ENCODE data around the gene VPS39. TPM values are rescaled to one million over a fixed set of nuclear protein-coding genes. Genes with fewer than 3 reads are reported as not detected.
A peak's percentile ranks its signal among the peaks of the same experiment; 100 is the strongest.

Gene VPS39
- total and polyA plus RNA-seq, 7 experiments from 2014 or later, result 31.8 to 115 (median 90.4) TPM

- no peaks in the 10 kb centered on the region for H3K27me3 Mint-ChIP-seq
- CTCF ChIA-PET, result no interaction called here
- peaks cover 6 to 54% (median 36%) of the 10 kb centered on the region in 5 donors for H3K36me3 Mint-ChIP-seq
- POLR2A ChIA-PET, result no interaction called here
- Histone ChIP-seq H3K27me3 (ENCODE audit: control insufficient read depth in 2 of 2, insufficient read depth in 2 of 2, low read length in 2 of 2) (no peaks in the 10 kb centered on the region), H3K4me3 (ENCODE audit: low read length) (no peak overlapping the region), H3K9me3 (ENCODE audit: control insufficient read depth in 2 of 3, low read length in 3 of 3) (no peaks in the 10 kb centered on the region), H3K36me3 (ENCODE audit: control insufficient read depth in 2 of 3, insufficient read depth in 3 of 3, low read length in 3 of 3) (peaks cover 5 to 60% (median 9%) of the 10 kb centered on the region in 3 experiments), H3K27ac (ENCODE audit: low read depth, low read length) (no peak overlapping the region), H3K4me1 (ENCODE audit: control insufficient read depth in 2 of 2, insufficient read depth in 2 of 2, low read length in 2 of 2) (no peaks in the 10 kb centered on the region)
- ATAC-seq, result no peak
- no peak for DNase-seq
- peaks cover 3 to 33% (median 20%) of the 10 kb centered on the region in 7 donors for H3K4me1 Mint-ChIP-seq
- intact Hi-C loops (cut with micrococcal nuclease), result no loop called here
- H3K9me3 Mint-ChIP-seq, result peaks cover 0 to 6% (median 0%) of the 10 kb centered on the region in 11 donors
- no peak overlapping the region for H3K4me3 Mint-ChIP-seq
- peak overlapping the region in 4 of 9 donors; percentile 9 to 55 (median 36) for H3K27ac Mint-ChIP-seq
Measured at GRCh38 chr15:42191610-42192346, 16.3 kb downstream of the VPS39 start.

GRCh38 chr15:42190370-42190769 is 17.7 kb downstream of the VPS39 start:
- ChIA-PET CTCF (no interaction called here), POLR2A (no interaction called here)
- Mint-ChIP-seq H3K9me3 (no peaks in the 10 kb centered on the region), H3K36me3 (peaks cover 11 to 55% (median 37%) of the 10 kb centered on the region in 5 donors), H3K27me3 (no peaks in the 10 kb centered on the region), H3K27ac (peak overlapping the region in 5 of 9 donors; percentile 1 to 67 (median 13)), H3K4me1 (peaks cover 3 to 29% (median 16%) of the 10 kb centered on the region in 7 donors), H3K4me3 (no peak overlapping the region)
- Histone ChIP-seq H3K4me1 (ENCODE audit: control insufficient read depth in 2 of 2, insufficient read depth in 2 of 2, low read length in 2 of 2) (no peaks in the 10 kb centered on the region), H3K27me3 (ENCODE audit: control insufficient read depth in 2 of 2, insufficient read depth in 2 of 2, low read length in 2 of 2) (no peaks in the 10 kb centered on the region), H3K9me3 (ENCODE audit: control insufficient read depth in 2 of 3, low read length in 3 of 3) (no peaks in the 10 kb centered on the region), H3K27ac (ENCODE audit: low read depth, low read length) (no peak overlapping the region), H3K36me3 (ENCODE audit: control insufficient read depth in 2 of 3, insufficient read depth in 3 of 3, low read length in 3 of 3) (peaks cover 11 to 73% (median 14%) of the 10 kb centered on the region in 3 experiments), H3K4me3 (ENCODE audit: low read length) (no peak overlapping the region)
- DNase-seq, result no peak
- ATAC-seq, result no peak
- intact Hi-C loops (cut with micrococcal nuclease), result no loop called here

- H3K4me3 Mint-ChIP-seq, result no peak overlapping the region
- H3K9me3 ChIP-seq (ENCODE audit: control insufficient read depth in 2 of 3, low read length in 3 of 3), result no peaks in the 10 kb centered on the region
- H3K27me3 Mint-ChIP-seq, result no peaks in the 10 kb centered on the region
- intact Hi-C loops (cut with micrococcal nuclease), result no loop called here
- peaks cover 25 to 72% (median 40%) of the 10 kb centered on the region in 5 donors for H3K36me3 Mint-ChIP-seq
- ATAC-seq, result no peak
- ChIA-PET POLR2A (no interaction called here), CTCF (no interaction called here)
- peaks cover 31 to 89% (median 39%) of the 10 kb centered on the region in 3 experiments for H3K36me3 ChIP-seq (ENCODE audit: control insufficient read depth in 2 of 3, insufficient read depth in 3 of 3, low read length in 3 of 3)
- no peaks in the 10 kb centered on the region for H3K9me3 Mint-ChIP-seq
- H3K4me1 ChIP-seq (ENCODE audit: control insufficient read depth in 2 of 2, insufficient read depth in 2 of 2, low read length in 2 of 2), result no peaks in the 10 kb centered on the region
- H3K4me1 Mint-ChIP-seq, result peaks cover 0 to 13% (median 5%) of the 10 kb centered on the region in 7 donors
- H3K27ac ChIP-seq (ENCODE audit: low read depth, low read length), result no peak overlapping the region
- DNase-seq, result no peak
- H3K27ac Mint-ChIP-seq, result no peak overlapping the region
- H3K27me3 ChIP-seq (ENCODE audit: control insufficient read depth in 2 of 2, insufficient read depth in 2 of 2, low read length in 2 of 2), result no peaks in the 10 kb centered on the region
- no peak overlapping the region for H3K4me3 ChIP-seq (ENCODE audit: low read length)
Measured at GRCh38 chr15:42185801-42186200, 22.3 kb downstream of the VPS39 start.

GRCh38 chr15:42184736-42185135 is 23.4 kb downstream of the VPS39 start:
- ChIA-PET POLR2A (interaction anchor here (0.5 to 1.0 kb wide), 2 partner anchors 23 to 75 kb away, joined by 3 to 4 read pairs; no protein-coding TSS in a partner anchor), CTCF (no interaction called here)
- Histone ChIP-seq H3K27ac (ENCODE audit: low read depth, low read length) (no peak overlapping the region), H3K4me3 (ENCODE audit: low read length) (no peak overlapping the region), H3K36me3 (ENCODE audit: control insufficient read depth in 2 of 3, insufficient read depth in 3 of 3, low read length in 3 of 3) (peaks cover 31 to 86% (median 36%) of the 10 kb centered on the region in 3 experiments), H3K4me1 (ENCODE audit: control insufficient read depth in 2 of 2, insufficient read depth in 2 of 2, low read length in 2 of 2) (no peaks in the 10 kb centered on the region), H3K27me3 (ENCODE audit: control insufficient read depth in 2 of 2, insufficient read depth in 2 of 2, low read length in 2 of 2) (no peaks in the 10 kb centered on the region), H3K9me3 (ENCODE audit: control insufficient read depth in 2 of 3, low read length in 3 of 3) (no peaks in the 10 kb centered on the region)
- Mint-ChIP-seq H3K4me3 (no peak overlapping the region), H3K27me3 (no peaks in the 10 kb centered on the region), H3K27ac (no peak overlapping the region), H3K9me3 (no peaks in the 10 kb centered on the region), H3K4me1 (peaks cover 0 to 3% (median 0%) of the 10 kb centered on the region in 7 donors), H3K36me3 (peaks cover 20 to 75% (median 40%) of the 10 kb centered on the region in 5 donors)
- DNase-seq (no peak), ATAC-seq (no peak)
- intact Hi-C loops (cut with micrococcal nuclease), result no loop called here

GRCh38 chr15:42184296-42184695 is 23.8 kb downstream of the VPS39 start:
- peaks cover 31 to 86% (median 36%) of the 10 kb centered on the region in 3 experiments for H3K36me3 ChIP-seq (ENCODE audit: control insufficient read depth in 2 of 3, insufficient read depth in 3 of 3, low read length in 3 of 3)
- peaks cover 0 to 2% (median 0%) of the 10 kb centered on the region in 7 donors for H3K4me1 Mint-ChIP-seq
- CTCF ChIA-PET, result no interaction called here
- H3K27me3 ChIP-seq (ENCODE audit: control insufficient read depth in 2 of 2, insufficient read depth in 2 of 2, low read length in 2 of 2), result no peaks in the 10 kb centered on the region
- H3K9me3 Mint-ChIP-seq, result no peaks in the 10 kb centered on the region
- H3K4me3 ChIP-seq (ENCODE audit: low read length), result no peak overlapping the region
- POLR2A ChIA-PET, result interaction anchor here (0.5 to 1.0 kb wide), 2 partner anchors 23 to 74 kb away, joined by 3 to 4 read pairs; no protein-coding TSS in a partner anchor
- DNase-seq (no peak), ATAC-seq (no peak)
- peaks cover 20 to 75% (median 41%) of the 10 kb centered on the region in 5 donors for H3K36me3 Mint-ChIP-seq
- H3K4me3 Mint-ChIP-seq, result no peak overlapping the region
- intact Hi-C loops (cut with micrococcal nuclease), result no loop called here
- no peak overlapping the region for H3K27ac Mint-ChIP-seq
- no peaks in the 10 kb centered on the region for H3K4me1 ChIP-seq (ENCODE audit: control insufficient read depth in 2 of 2, insufficient read depth in 2 of 2, low read length in 2 of 2)
- H3K27ac ChIP-seq (ENCODE audit: low read depth, low read length), result no peak overlapping the region
- H3K27me3 Mint-ChIP-seq, result no peaks in the 10 kb centered on the region
- H3K9me3 ChIP-seq (ENCODE audit: control insufficient read depth in 2 of 3, low read length in 3 of 3), result no peaks in the 10 kb centered on the region

- Histone ChIP-seq H3K36me3 (ENCODE audit: control insufficient read depth in 2 of 3, insufficient read depth in 3 of 3, low read length in 3 of 3) (peaks cover 31 to 84% (median 36%) of the 10 kb centered on the region in 3 experiments), H3K4me1 (ENCODE audit: control insufficient read depth in 2 of 2, insufficient read depth in 2 of 2, low read length in 2 of 2) (no peaks in the 10 kb centered on the region), H3K27ac (ENCODE audit: low read depth, low read length) (no peak overlapping the region), H3K9me3 (ENCODE audit: control insufficient read depth in 2 of 3, low read length in 3 of 3) (no peaks in the 10 kb centered on the region), H3K27me3 (ENCODE audit: control insufficient read depth in 2 of 2, insufficient read depth in 2 of 2, low read length in 2 of 2) (no peaks in the 10 kb centered on the region), H3K4me3 (ENCODE audit: low read length) (no peak overlapping the region)
- no peaks in the 10 kb centered on the region for H3K27me3 Mint-ChIP-seq
- ChIA-PET POLR2A (no interaction called here), CTCF (interaction anchor here (0.7 kb wide), 1 partner anchor 61 kb away, joined by 3 read pairs; no protein-coding TSS in a partner anchor)
- H3K27ac Mint-ChIP-seq, result peak overlapping the region in 1 of 9 donors; percentile 49
- peaks cover 20 to 80% (median 33%) of the 10 kb centered on the region in 5 donors for H3K36me3 Mint-ChIP-seq
- ATAC-seq (no peak), DNase-seq (no peak)
- intact Hi-C loops (cut with micrococcal nuclease), result no loop called here
- H3K9me3 Mint-ChIP-seq, result no peaks in the 10 kb centered on the region
- H3K4me1 Mint-ChIP-seq, result no peaks in the 10 kb centered on the region
- no peak overlapping the region for H3K4me3 Mint-ChIP-seq
Measured at GRCh38 chr15:42182961-42183360, 25.1 kb downstream of the VPS39 start.

All from naive thymus-derived CD4-positive, alpha-beta T cell (primary cell).